Karpas-422 (cell line): ENCODE results near the gene GPSM1. TPM values are rescaled to one million over a fixed set of nuclear protein-coding genes. Genes with fewer than 3 reads are reported as not detected.

ENCODE experiments used
- DNase-seq: peaks from one replicate; pipeline ENCODE4 v3.0.0-alpha.2; 2015
- H2AFZ ChIP-seq: fragments of 200-600 bp; sonication (generic); 2 replicates; pipeline ENCODE4 v1.6.1; 2014; ENCODE audit warnings: antibody characterized with exemption, low read length, mixed read lengths
- H3K27ac ChIP-seq: fragments of 200-600 bp; sonication (generic); 2 replicates; pipeline ENCODE4 v1.5.1; 2014; ENCODE audit warnings: mild to moderate bottlenecking, low read length, moderate library complexity
- H3K27me3 ChIP-seq: fragments of 200-600 bp; sonication (generic); 2 replicates; pipeline ENCODE4 v1.6.1; 2014; ENCODE audit warnings: low read length, mixed read lengths
- H3K36me3 ChIP-seq: fragments of 200-600 bp; sonication (generic); 2 replicates; pipeline ENCODE4 v1.6.1; 2014; ENCODE audit warnings: low read length, mixed read lengths; ENCODE audit not compliant: insufficient read depth
- H3K4me1 ChIP-seq: fragments of 200-600 bp; sonication (generic); 2 replicates; pipeline ENCODE4 v1.6.1; 2014; ENCODE audit warnings: mild to moderate bottlenecking, low read length, mixed read lengths
- H3K4me2 ChIP-seq: fragments of 200-600 bp; sonication (generic); 2 replicates; pipeline ENCODE4 v1.6.1; 2014; ENCODE audit warnings: low read length, low read depth, mild to moderate bottlenecking; ENCODE audit not compliant: poor library complexity, severe bottlenecking
- H3K4me3 ChIP-seq: fragments of 200-600 bp; sonication (generic); 2 replicates; pipeline ENCODE4 v1.5.1; 2014; ENCODE audit warnings: mild to moderate bottlenecking, antibody characterized with exemption, low read length, mixed read lengths
- H3K79me2 ChIP-seq: fragments of 200-600 bp; sonication (generic); 2 replicates; pipeline ENCODE4 v1.6.1; 2014; ENCODE audit warnings: mild to moderate bottlenecking, low read length, mixed read lengths
- H3K9ac ChIP-seq: fragments of 200-600 bp; sonication (generic); 2 replicates; pipeline ENCODE4 v1.6.0; 2014; ENCODE audit warnings: low read length
- H3K9me2 ChIP-seq: fragments of 200-600 bp; sonication (generic), shearing (Covaris generic); replicated peaks from 2 replicates; pipeline ENCODE4 v1.6.0; 2014; ENCODE audit warnings: mild to moderate bottlenecking, low read length, moderate library complexity; ENCODE audit not compliant: insufficient read depth
- H3K9me3 ChIP-seq: fragments of 300-700, 200-600 bp; sonication (generic); 2 replicates; pipeline ENCODE4 v1.6.1; 2014; ENCODE audit warnings: low read length, mixed read lengths
- H4K20me1 ChIP-seq: fragments of 200-600 bp; sonication (generic); 2 replicates; pipeline ENCODE4 v1.6.1; 2014; ENCODE audit warnings: mild to moderate bottlenecking, antibody characterized with exemption, low read length, low read depth; ENCODE audit not compliant: insufficient read depth
- total RNA-seq: library from RNA; depleted of rRNA; stranded (reverse); fragments of >200 nt; shearing (Covaris generic); gene quantifications from 2 replicates; pipeline ENCODE4 v1.2.3, GENCODE V29; 2014; ENCODE audit warnings: low replicate concordance

Gene GPSM1
- total RNA-seq, 1 experiment from 2014 or later: 11.7 TPM

- Histone ChIP-seq H3K79me2 (no peaks in the 10 kb centered on the region), H2AFZ (no peak overlapping the region), H3K9me3 (no peaks in the 10 kb centered on the region), H4K20me1 (no peaks in the 10 kb centered on the region), H3K4me3 (no peak overlapping the region), H3K9ac (no peak overlapping the region), H3K4me2 (no peak overlapping the region), H3K9me2 (no peaks in the 10 kb centered on the region), H3K36me3 (peaks cover 4% of the 10 kb centered on the region; the same call in 1 of the 2 replicates), H3K27ac (no peak overlapping the region), H3K27me3 (no peaks in the 10 kb centered on the region), H3K4me1 (no peaks in the 10 kb centered on the region)
- DNase-seq: no peak
Measured at GRCh38 chr9:136379891-136380290, 52.6 kb downstream of the GPSM1 start.

- Histone ChIP-seq H3K36me3 (peaks cover 4% of the 10 kb centered on the region; the same call in 1 of the 2 replicates), H3K9ac (no peak overlapping the region), H4K20me1 (no peaks in the 10 kb centered on the region), H3K79me2 (no peaks in the 10 kb centered on the region), H3K4me1 (no peaks in the 10 kb centered on the region), H3K27ac (no peak overlapping the region), H3K9me3 (no peaks in the 10 kb centered on the region), H3K9me2 (no peaks in the 10 kb centered on the region), H3K4me2 (no peak overlapping the region), H3K27me3 (no peaks in the 10 kb centered on the region), H3K4me3 (no peak overlapping the region), H2AFZ (no peak overlapping the region)
- DNase-seq: no peak
Measured at GRCh38 chr9:136380381-136380780, 53.0 kb downstream of the GPSM1 start.

DNA sequence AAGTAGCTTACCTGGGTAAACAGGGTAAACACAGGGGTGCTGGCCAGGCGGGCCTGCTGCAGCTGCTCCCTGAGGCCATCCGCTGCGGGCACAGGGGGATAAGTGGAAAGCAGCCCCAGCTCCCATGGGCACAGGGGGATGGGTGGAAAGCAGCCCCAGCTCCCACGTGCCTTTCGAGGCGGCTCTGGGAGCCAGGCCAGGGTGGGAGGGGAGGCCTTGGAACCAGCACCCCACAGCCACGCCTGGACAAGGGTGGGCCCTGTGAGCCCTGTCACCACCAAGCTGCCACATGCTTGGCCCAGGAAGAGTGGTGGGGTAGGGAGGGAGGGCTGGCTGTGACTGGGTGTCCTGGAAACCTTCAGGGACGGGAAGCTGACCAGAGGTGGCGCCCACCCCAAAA is 54.0 kb downstream of the GPSM1 start:
- no peaks in the 10 kb centered on the region for H3K27me3 ChIP-seq
- H3K4me3 ChIP-seq: no peak overlapping the region
- H3K9me2 ChIP-seq: no peaks in the 10 kb centered on the region
- H2AFZ ChIP-seq: no peak overlapping the region
- H3K4me1 ChIP-seq: no peaks in the 10 kb centered on the region
- H3K9me3 ChIP-seq: no peaks in the 10 kb centered on the region
- DNase-seq: no peak
- no peak overlapping the region for H3K4me2 ChIP-seq
- H3K36me3 ChIP-seq: peaks cover 9% of the 10 kb centered on the region; the same call in 1 of the 2 replicates
- no peak overlapping the region for H3K9ac ChIP-seq
- H3K79me2 ChIP-seq: no peaks in the 10 kb centered on the region
- no peak overlapping the region for H3K27ac ChIP-seq
- H4K20me1 ChIP-seq: 0 out of 2 replicates have a peak, but pooled peaks cover 5% of the 10 kb centered on the region

DNA sequence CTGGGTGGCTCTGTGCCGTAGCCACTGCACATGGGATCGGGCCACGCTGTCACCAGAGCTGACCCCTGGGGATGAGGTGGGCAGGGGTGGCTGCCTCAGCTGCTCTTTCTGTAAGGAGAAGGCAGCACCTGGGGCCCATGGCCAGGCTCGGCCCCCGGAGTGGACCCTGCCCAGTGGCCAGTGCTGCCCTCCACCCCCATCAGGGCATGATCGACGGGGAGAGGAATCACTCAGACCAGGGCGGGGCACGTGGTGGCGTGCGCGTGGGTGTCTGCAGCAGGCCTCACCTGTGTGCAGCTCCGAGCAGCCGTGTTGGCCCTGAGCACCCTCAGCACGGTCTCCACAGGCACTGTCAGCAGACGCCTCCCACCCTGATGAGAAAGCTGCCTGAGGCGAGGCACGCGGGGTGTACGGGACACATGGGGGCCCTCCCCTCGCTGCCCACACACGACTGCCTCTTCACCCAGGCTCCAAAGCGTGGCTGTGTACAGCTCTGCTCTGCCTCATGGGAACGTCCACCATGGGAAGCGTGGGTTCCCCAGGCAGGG is 54.7 kb downstream of the GPSM1 start:
- Histone ChIP-seq H3K79me2 (no peaks in the 10 kb centered on the region), H3K4me3 (no peak overlapping the region), H3K9ac (no peak overlapping the region), H3K9me3 (no peaks in the 10 kb centered on the region), H2AFZ (no peak overlapping the region), H3K4me2 (no peak overlapping the region), H3K27ac (no peak overlapping the region), H4K20me1 (0 out of 2 replicates have a peak, but pooled peaks cover 5% of the 10 kb centered on the region), H3K36me3 (peaks cover 9% of the 10 kb centered on the region; the same call in 1 of the 2 replicates), H3K27me3 (no peaks in the 10 kb centered on the region), H3K9me2 (no peaks in the 10 kb centered on the region), H3K4me1 (no peaks in the 10 kb centered on the region)
- no peak for DNase-seq

- Histone ChIP-seq H3K27ac (no peak overlapping the region), H3K79me2 (no peaks in the 10 kb centered on the region), H3K9ac (no peak overlapping the region), H2AFZ (no peak overlapping the region), H3K4me2 (no peak overlapping the region), H3K27me3 (no peaks in the 10 kb centered on the region), H3K4me3 (no peak overlapping the region), H3K9me2 (no peaks in the 10 kb centered on the region), H3K9me3 (no peaks in the 10 kb centered on the region), H3K36me3 (peaks cover 12% of the 10 kb centered on the region; the same call in 1 of the 2 replicates), H4K20me1 (0 out of 2 replicates have a peak, but pooled peaks cover 5% of the 10 kb centered on the region), H3K4me1 (no peaks in the 10 kb centered on the region)
- DNase-seq: no peak
Measured at GRCh38 chr9:136383436-136383835, 56.1 kb downstream of the GPSM1 start.

GRCh38 chr9:136385015-136385414 is 57.7 kb downstream of the GPSM1 start:
- Histone ChIP-seq H3K9me3 (no peaks in the 10 kb centered on the region), H3K9ac (no peak overlapping the region), H3K9me2 (no peaks in the 10 kb centered on the region), H3K36me3 (peaks cover 14% of the 10 kb centered on the region; the same call in 1 of the 2 replicates), H3K4me3 (no peak overlapping the region), H4K20me1 (0 out of 2 replicates have a peak, but pooled peaks cover 5% of the 10 kb centered on the region), H3K79me2 (no peaks in the 10 kb centered on the region), H3K27me3 (no peaks in the 10 kb centered on the region), H2AFZ (no peak overlapping the region), H3K27ac (no peak overlapping the region), H3K4me2 (no peak overlapping the region), H3K4me1 (no peaks in the 10 kb centered on the region)
- DNase-seq: no peak

GRCh38 chr9:136386018-136386417 is 58.7 kb downstream of the GPSM1 start:
- H3K9ac ChIP-seq: no peak overlapping the region
- no peaks in the 10 kb centered on the region for H3K9me2 ChIP-seq
- H3K36me3 ChIP-seq: peaks cover 14% of the 10 kb centered on the region; the same call in 1 of the 2 replicates
- H3K4me3 ChIP-seq: no peak overlapping the region
- no peaks in the 10 kb centered on the region for H3K79me2 ChIP-seq
- H3K9me3 ChIP-seq: no peaks in the 10 kb centered on the region
- H3K27me3 ChIP-seq: no peaks in the 10 kb centered on the region
- no peaks in the 10 kb centered on the region for H3K4me1 ChIP-seq
- no peak overlapping the region for H3K27ac ChIP-seq
- H4K20me1 ChIP-seq: 0 out of 2 replicates have a peak, but pooled peaks cover 5% of the 10 kb centered on the region
- no peak for DNase-seq
- no peak overlapping the region for H3K4me2 ChIP-seq
- no peak overlapping the region for H2AFZ ChIP-seq

DNA sequence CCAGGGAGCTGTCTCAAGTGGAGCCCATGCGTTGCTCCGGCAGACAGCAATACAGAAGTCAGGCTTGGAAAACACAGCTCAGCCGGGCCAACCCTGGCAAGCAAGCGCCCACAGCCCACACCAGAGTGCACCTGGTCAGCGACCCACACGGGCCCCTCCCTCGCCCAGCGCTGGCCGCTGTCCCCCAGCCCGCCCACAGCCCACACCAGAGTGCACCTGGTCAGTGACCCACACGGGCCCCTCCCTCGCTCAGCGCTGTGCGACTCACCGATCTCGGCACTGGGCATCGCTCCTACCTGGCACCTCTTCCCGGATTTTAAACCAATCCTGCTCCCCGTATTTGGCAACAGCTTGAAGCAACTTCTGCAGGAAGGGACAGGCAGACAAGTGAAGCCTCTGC is 59.9 kb downstream of the GPSM1 start:
- no peak overlapping the region for H3K4me3 ChIP-seq
- H3K27ac ChIP-seq: no peak overlapping the region
- H3K36me3 ChIP-seq: peaks cover 17% of the 10 kb centered on the region; the same call in 1 of the 2 replicates
- 0 out of 2 replicates have a peak, but pooled peaks cover 5% of the 10 kb centered on the region for H4K20me1 ChIP-seq
- H3K4me2 ChIP-seq: no peak overlapping the region
- H3K9ac ChIP-seq: no peak overlapping the region
- H2AFZ ChIP-seq: no peak overlapping the region
- H3K27me3 ChIP-seq: no peaks in the 10 kb centered on the region
- H3K4me1 ChIP-seq: no peaks in the 10 kb centered on the region
- no peaks in the 10 kb centered on the region for H3K79me2 ChIP-seq
- DNase-seq: no peak
- no peaks in the 10 kb centered on the region for H3K9me3 ChIP-seq
- H3K9me2 ChIP-seq: no peaks in the 10 kb centered on the region
